Fibroblast of skin of left quadriceps (primary cell): ENCODE measurements around the gene SIRPA.

Experiments
- DNase-seq, 2 experiments: peaks; one replicate each; pipeline ENCODE4 v3.0.0-alpha.2; 2013; ENCODE audit warnings: low read depth in 2 of 2

The SIRPA gene

GRCh38 chr20:1870323-1870722 lies 24.9 kb upstream of the SIRPA start:
- DNase-seq = no peak

- no peak for DNase-seq
Observed at GRCh38 chr20:1870792-1871550, 24.2 kb upstream of the SIRPA start.

DNA sequence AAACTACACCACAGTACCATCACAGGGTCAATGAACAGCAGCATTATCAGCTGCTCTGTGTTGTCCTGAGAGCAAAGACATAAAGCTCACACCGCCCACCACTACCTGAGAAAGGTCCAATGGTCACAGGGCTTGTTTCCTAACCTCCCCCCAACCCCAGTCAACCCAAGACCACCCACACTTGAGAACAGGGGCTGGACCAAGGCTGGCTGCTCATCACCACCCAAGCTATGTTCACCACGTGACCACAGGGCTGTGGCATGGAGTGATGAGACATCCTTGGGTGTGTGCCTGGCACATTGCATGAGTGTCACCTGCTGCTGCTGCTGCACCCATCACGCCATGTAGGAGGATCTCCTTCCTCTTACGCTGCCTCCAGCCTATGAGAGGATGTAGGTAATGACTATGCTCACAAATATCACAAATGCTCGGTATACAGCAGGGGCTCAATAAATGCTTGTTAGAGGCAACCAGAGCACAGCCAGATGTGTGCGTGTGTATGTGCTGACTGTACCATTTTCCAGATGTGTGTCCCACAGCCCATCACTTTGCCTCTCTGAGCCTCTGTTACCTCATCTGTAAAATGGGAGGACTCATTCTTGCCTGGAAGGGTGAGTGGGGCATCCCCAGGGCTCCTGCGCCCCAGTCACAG lies 23.3 kb upstream of the SIRPA start:
- DNase-seq = no peak

DNA sequence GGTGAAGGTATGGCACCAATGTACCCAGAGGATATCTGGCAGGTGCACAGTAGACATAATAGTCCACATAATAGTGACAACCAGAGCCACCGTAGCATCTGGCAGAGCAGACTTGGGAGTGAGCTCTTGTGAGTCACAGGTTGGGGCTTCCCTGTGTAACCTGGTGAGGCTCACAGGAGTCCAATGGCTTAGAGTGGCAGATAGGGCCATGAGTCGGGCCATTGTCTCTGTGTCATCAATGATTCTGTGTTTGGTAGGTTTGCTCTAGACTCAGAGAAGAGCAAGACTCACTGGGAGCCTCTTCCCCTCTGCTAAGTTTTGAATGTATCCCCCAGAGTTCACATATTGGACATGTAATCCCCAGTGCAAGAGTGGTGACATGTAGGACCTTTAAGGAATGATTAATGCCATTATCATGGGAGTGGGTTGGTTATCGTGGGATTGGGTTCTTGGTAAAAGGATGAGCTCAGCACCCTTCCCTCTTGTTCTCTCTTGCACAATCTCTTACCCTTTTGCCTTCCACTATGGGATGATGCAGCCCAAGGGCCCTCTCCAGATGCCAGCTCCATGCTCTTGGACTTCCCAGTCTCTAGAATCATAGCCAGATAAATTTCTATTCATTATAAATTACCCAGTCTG lies 22.6 kb upstream of the SIRPA start:
- DNase-seq = no peak

- DNase-seq = no peak
Observed at GRCh38 chr20:1874450-1875182, 20.6 kb upstream of the SIRPA start.

DNA sequence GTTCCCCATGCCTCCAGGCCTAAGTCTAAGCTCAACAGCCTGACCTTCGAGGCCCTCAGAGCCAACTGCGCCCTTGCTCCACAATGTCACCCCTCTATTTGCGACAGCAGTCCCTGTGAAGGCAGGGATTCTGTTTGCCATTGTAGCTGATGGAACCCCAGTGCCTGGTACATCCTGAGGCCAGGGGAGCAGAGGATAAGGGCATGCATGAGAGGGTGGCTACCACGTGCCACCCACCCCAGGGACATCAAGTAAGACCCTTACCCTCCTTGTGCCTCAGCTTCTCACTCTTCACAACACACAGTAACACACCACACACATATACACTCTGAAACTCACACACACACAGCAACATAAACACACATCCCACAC lies 20.0 kb upstream of the SIRPA start:
- DNase-seq = no peak

DNA sequence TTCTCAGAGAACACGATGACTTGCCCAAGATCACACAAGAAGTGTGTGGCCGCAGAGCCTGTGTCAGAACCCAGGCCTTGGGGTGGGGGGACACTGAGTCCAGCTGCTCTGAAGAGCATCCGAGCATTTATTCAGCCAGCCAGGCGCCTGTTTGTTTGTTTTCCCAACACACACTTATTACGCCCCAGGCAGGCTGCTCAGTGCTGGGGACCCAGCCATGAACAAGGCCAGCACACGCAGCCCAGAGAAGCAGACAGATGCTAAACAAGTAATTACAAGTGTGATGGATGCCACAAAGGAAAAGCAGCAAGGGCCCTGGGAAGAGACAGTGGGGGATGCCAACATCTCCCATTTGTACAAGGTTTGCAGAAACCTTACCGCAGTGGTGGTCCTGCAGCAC lies 19.4 kb upstream of the SIRPA start:
- DNase-seq = no peak

DNA sequence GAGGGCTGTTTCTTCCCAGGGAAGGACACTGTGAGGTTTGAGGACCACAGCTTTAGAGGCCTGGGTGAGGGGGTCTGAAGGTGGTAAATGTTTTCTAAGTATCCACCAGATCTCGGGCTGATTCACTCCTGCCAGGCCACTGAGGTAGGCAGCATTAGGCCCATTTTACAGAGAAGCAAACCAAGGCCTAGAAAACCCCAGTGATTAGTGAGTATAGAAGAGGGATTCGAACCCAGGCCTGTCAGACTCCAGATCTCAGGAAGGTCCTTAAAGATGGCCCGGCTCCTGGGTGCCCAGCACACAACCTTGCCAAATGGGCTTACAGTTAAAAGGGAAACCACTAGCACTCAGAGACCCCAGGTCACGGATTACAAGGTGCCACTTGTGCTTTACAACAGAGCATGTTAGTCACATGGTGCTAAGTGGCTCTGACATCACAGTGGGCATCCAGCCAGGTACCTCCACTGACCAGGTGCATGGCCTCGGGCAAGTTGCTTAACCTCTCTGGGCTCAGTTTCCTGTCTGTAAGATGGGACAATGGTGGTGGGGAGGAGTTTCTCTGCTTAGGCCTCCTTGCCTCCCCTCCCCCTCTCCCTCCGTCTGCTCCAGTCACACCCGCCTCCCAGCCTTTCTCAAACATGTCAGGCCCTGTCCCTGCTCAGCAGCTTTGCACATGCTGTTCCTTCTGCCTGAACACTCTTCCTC lies 18.8 kb upstream of the SIRPA start:
- no peak for DNase-seq

DNA sequence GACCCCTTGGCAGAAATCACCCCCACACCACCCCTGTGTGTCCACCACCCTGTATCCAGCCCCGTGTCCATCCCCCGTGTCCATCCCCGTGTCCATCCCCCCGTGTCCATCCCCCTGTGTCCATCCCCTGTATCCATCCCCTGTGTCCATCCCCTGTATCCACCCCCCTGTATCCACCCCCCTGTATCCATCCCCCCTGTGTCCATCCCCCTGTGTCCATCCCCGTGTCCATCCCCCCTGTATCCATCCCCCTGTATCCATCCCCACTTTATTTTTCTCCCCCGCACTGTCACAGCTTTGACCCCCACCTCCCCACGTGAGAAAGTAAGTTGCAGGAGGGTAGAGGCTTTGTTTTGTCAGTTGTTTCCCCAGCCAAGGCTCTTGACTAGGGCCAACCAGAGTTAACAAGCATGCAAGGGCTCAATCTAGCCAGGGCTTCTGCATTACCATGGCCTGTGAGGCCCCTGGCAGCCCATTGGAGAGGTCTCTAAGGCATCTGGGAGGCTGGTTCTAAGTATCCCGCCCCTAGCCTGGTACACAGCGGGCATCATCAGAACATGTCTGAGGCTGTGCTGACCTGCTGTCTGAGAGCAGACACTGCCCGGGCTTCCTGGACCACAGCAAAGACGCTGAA lies 18.1 kb upstream of the SIRPA start:
- DNase-seq = no peak

DNA sequence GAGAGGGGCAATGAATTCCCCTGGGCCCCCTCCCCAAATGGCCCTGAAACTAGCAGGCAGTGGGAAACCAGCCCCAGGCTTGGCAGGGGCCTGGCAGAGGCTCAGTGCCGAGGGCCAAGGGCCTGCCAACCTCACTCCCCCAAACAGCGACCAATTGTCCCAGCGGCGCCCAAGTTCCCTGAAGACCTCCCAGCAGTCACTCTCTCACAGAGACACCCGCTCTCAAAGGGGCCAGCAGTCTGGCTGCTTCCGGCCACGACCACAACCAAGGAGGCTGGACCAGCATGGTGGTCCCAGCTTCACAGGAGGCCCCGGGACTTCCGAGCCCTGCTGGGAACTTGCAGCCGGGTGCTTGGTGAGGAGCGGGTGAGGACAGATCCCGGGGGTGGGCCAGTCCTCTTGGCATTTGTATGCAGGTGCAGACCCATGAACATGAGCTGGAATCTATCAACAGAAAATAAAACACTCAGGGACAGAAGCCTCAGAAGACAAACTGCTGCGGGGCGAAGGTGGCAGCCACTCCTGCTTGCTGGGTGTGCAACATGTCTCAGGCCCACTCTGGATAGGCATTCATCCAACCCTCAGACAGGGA lies 17.5 kb upstream of the SIRPA start:
- no peak for DNase-seq

DNA sequence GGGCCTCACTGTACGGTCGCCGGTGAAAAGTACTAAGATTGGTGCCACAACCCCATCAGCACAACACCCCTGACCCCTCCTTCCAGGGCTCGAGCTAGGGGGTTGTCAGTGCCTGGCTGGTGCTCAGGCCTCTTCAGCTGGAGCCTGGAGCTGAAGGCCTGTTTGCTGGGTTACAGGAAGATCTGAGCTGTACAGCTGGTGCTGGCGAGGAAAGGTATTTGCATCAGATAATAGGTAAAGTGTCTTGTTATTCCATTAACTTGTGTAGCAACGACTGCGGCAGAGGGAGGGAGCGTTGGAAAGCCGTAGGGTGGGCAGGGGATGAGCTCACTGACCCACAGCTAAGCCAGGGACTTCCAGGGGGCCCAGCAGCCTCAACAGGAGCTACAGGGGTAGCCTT lies 15.8 kb upstream of the SIRPA start:
- no peak for DNase-seq

- no peak for DNase-seq
Observed at GRCh38 chr20:1879934-1880333, 15.3 kb upstream of the SIRPA start.

GRCh38 chr20:1880529-1881239 lies 14.5 kb upstream of the SIRPA start:
- DNase-seq = no peak

- no peak for DNase-seq
Observed at GRCh38 chr20:1881240-1881835, 13.9 kb upstream of the SIRPA start.

DNA sequence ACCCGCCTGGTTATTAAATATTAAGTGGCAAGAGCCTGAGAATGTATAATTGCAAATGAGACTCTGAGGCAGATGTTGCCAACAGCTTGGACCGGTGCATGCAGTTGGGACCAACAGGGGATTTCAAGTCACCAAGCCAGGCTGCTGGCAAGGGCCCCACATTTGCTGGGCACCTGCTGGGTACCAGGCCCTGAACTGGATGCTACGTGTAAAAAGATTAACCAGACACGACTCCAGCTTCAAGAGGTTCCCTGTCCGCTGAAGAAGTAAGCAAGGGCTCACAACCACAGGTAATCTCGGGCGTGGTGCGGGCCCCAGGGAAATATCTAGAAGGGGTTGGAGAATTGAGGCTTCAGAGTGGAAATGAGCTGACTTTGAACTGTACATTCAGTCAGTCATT lies 13.2 kb upstream of the SIRPA start:
- no peak for DNase-seq

DNA sequence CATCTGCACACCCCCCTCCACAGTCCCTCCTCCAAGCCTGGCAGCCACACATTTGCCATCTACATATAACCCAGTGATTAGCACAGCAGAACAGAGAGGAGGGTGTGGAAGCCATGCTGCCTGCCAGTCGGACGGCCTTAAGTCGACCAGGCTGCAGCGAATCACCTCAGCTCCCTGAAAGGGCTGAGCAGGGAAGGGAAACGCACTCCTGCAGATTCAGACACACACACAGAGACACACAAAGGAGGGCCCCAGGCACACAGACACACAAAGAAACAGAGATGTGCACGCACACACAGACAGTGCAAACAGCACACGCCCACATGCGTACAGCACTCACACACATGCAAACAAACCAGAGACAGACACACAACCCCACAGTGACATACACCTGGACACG lies 11.2 kb upstream of the SIRPA start:
- DNase-seq = no peak

- DNase-seq = no peak
Observed at GRCh38 chr20:1885254-1885653, 10.0 kb upstream of the SIRPA start.

DNA sequence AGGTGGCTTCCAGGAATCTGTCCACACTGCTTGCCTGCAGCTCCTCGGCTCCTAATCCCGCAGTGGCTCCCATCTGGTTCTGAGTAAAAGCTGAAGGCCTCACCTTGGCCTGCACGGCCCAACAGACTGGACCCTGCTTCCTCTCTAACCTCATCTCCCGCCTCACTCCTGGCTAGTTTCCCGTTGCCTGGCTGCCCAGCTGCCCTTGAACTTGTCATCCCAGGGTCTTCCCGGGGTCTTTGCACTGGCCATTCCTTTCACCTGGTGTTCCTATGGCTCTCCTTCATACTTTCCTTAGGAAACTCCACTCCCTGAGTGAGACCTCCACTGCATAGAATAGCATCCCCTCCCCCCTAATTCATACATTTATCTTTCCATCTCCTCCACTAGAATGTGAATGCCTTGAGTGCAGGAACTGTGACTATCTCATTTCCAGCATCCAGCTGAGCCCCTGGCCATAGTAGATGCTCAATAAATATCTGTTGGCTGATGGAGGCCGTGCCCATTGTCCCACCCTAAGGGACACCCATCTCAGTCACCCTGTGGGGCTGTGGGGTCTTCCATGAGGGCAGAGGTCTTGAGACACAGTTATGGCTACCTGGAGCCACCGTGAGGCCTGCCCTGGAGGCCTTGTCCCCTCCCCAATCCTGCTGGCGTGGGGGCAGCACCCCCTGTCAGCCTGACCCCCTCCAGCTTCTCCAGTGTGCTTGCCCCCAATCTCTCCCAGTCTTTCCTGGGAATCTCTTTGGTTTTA lies 9.1 kb upstream of the SIRPA start:
- DNase-seq = no peak

DNA sequence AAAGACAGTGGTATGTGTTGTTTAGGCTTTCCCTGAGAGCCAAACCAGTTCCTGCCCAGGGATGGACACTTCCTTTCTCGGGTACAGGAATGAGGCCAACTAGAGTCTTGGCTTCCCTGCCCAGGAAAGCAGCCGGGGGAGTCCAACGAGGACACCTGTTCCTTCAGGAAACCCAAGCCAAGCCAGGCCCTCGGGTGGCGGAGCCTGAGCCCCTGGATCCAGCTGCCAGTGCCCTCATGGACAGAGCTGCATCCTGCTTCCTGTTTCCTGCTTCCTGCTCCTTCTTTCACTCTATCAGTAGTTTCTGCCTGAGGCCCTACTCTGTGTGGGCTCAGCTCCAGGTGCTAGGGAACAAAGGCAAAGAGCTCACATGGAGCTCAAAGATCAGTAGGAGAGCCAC lies 7.9 kb upstream of the SIRPA start:
- DNase-seq = no peak
